HEK293 (cell line): ENCODE measurements around the gene STK4.

Source experiments
- GLI4 ChIP-seq: fragments of 450-650 bp; formaldehyde crosslinking; IDR thresholded peaks from 2 replicates; pipeline ENCODE4 v1.5.1; 2016; ENCODE audit warnings: missing biosample characterization, missing genetic modification characterization
- PRDM2 ChIP-seq: fragments of 450-650 bp; formaldehyde crosslinking; IDR thresholded peaks from 2 replicates; pipeline ENCODE4 v1.5.1; 2016; ENCODE audit warnings: missing biosample characterization, missing genetic modification characterization, borderline replicate concordance
- PRDM6 ChIP-seq: fragments of 450-650 bp; formaldehyde crosslinking; IDR thresholded peaks from 2 replicates; pipeline ENCODE4 v1.5.1; 2017; ENCODE audit warnings: missing biosample characterization, missing genetic modification characterization
- RBAK ChIP-seq: fragments of 450-650 bp; formaldehyde crosslinking; IDR thresholded peaks from 2 replicates; pipeline ENCODE4 v1.5.1; 2016; ENCODE audit warnings: missing biosample characterization, missing genetic modification characterization
- SP7 ChIP-seq: fragments of 450-650 bp; formaldehyde crosslinking; IDR thresholded peaks from 2 replicates; pipeline ENCODE4 v1.5.1; 2016; ENCODE audit warnings: missing biosample characterization, missing genetic modification characterization
- TSHZ1 ChIP-seq: fragments of 450-650 bp; formaldehyde crosslinking; IDR thresholded peaks from 2 replicates; pipeline ENCODE4 v1.5.1; 2016; ENCODE audit warnings: missing biosample characterization, missing genetic modification characterization, borderline replicate concordance
- ZEB2 ChIP-seq: fragments of 450-650 bp; formaldehyde crosslinking; IDR thresholded peaks from 2 replicates; pipeline ENCODE4 v1.5.1; 2016; ENCODE audit warnings: missing biosample characterization, missing genetic modification characterization
- ZNF24 ChIP-seq: fragments of 450-650 bp; formaldehyde crosslinking; IDR thresholded peaks from 2 replicates; pipeline ENCODE4 v1.5.1; 2016; ENCODE audit warnings: missing biosample characterization, missing genetic modification characterization
- ZNF26 ChIP-seq: fragments of 450-650 bp; formaldehyde crosslinking; IDR thresholded peaks from 2 replicates; pipeline ENCODE4 v1.5.1; 2016; ENCODE audit warnings: missing biosample characterization, missing genetic modification characterization
- ZNF335 ChIP-seq: fragments of 450-650 bp; formaldehyde crosslinking; conservative IDR thresholded peaks from 2 replicates; pipeline ENCODE4 v1.5.1; 2016; ENCODE audit warnings: missing biosample characterization, missing genetic modification characterization
- ZNF341 ChIP-seq: fragments of 450-650 bp; formaldehyde crosslinking; IDR thresholded peaks from 2 replicates; pipeline ENCODE4; 2016; ENCODE audit warnings: low read depth, missing biosample characterization, missing genetic modification characterization
- ZNF391 ChIP-seq: fragments of 450-650 bp; formaldehyde crosslinking; IDR thresholded peaks from 2 replicates; pipeline ENCODE4 v1.5.1; 2016; ENCODE audit warnings: low read depth, missing biosample characterization, missing genetic modification characterization, borderline replicate concordance
- ZNF404 ChIP-seq: fragments of 450-650 bp; formaldehyde crosslinking; IDR thresholded peaks from 2 replicates; pipeline ENCODE4 v1.5.1; 2017; ENCODE audit warnings: missing biosample characterization, missing genetic modification characterization
- ZNF514 ChIP-seq: fragments of 450-650 bp; formaldehyde crosslinking; IDR thresholded peaks from 2 replicates; pipeline ENCODE4 v1.5.1; 2016; ENCODE audit warnings: missing biosample characterization, missing genetic modification characterization
- ZNF600 ChIP-seq: fragments of 450-650 bp; formaldehyde crosslinking; IDR thresholded peaks from 2 replicates; pipeline ENCODE4 v1.5.1; 2016; ENCODE audit warnings: missing biosample characterization, missing genetic modification characterization
- ZNF645 ChIP-seq: fragments of 450-650 bp; formaldehyde crosslinking; IDR thresholded peaks from 2 replicates; pipeline ENCODE4; 2016; ENCODE audit warnings: missing biosample characterization, missing genetic modification characterization
- ZNF692 ChIP-seq: fragments of 450-650 bp; formaldehyde crosslinking; IDR thresholded peaks from 2 replicates; pipeline ENCODE4 v1.5.1; 2016; ENCODE audit warnings: missing biosample characterization, missing genetic modification characterization
- ZSCAN5A ChIP-seq: fragments of 450-650 bp; formaldehyde crosslinking; IDR thresholded peaks from 2 replicates; pipeline ENCODE4 v1.5.1; 2016; ENCODE audit warnings: missing biosample characterization, missing genetic modification characterization
- ZXDB ChIP-seq: fragments of 450-650 bp; formaldehyde crosslinking; IDR thresholded peaks from 2 replicates; pipeline ENCODE4 v1.5.1; 2016; ENCODE audit warnings: missing biosample characterization, missing genetic modification characterization

Gene STK4

GRCh38 chr20:45070932-45071632 lies 104.8 kb downstream of the STK4 start (continued):
- no peak for TF ChIP-seq ZNF514 (tag by site-specific recombination)
- TF ChIP-seq ZNF335, result peak; percentile 61
- TF ChIP-seq RBAK (tag by site-specific recombination), result no peak
- no peak for TF ChIP-seq GLI4 (tag by site-specific recombination)
- TF ChIP-seq ZNF24 (tag by site-specific recombination), result peak; percentile 54
- no peak for TF ChIP-seq ZNF391 (tag by site-specific recombination)
- TF ChIP-seq SP7 (tag by site-specific recombination), result peak; percentile 77
- peak; percentile 77 for TF ChIP-seq ZNF692 (tag by site-specific recombination)
- peak; percentile 64; the same call in 1 of the 2 replicates for TF ChIP-seq ZXDB (tag by site-specific recombination)
- no peak for TF ChIP-seq ZNF404 (tag by site-specific recombination)
- TF ChIP-seq ZSCAN5A (tag by site-specific recombination), result 0 out of 2 replicates have a peak, but pooled peaks have one; percentile 9
- TF ChIP-seq ZNF26 (tag by site-specific recombination), result no peak
- no peak for TF ChIP-seq ZNF645 (tag by site-specific recombination)
- no peak for TF ChIP-seq ZNF341 (tag by site-specific recombination)
- no peak for TF ChIP-seq PRDM2 (tag by site-specific recombination)
- peak; percentile 57; the same call in 1 of the 2 replicates for TF ChIP-seq TSHZ1 (tag by site-specific recombination)
- TF ChIP-seq ZNF600, result peak; percentile 32; the same call in 1 of the 2 replicates
- TF ChIP-seq PRDM6 (tag by site-specific recombination), result peak; percentile 86
- TF ChIP-seq ZEB2 (tag by site-specific recombination), result peak; percentile 60
